ENCODE data around the gene ASCL4.

GRCh38 chr12:107775093-107775721 is 703 bp downstream of the ASCL4 start:
- TF ChIP-seq EZH2 (IDR thresholded peaks at IDR 0.05) = peak; percentile 79
- TF ChIP-seq CTCF (IDR thresholded peaks at IDR 0.05) = peak; percentile 52
- peak; percentile 76 for TF ChIP-seq EZH2phosphoT487 (IDR thresholded peaks at IDR 0.05)
